Measurements from ENCODE around the gene PLEKHG3.

The PLEKHG3 gene

GRCh38 chr14:64707661-64708060, 3.4 kb downstream of the PLEKHG3 start:
- DNase-seq (ENCODE audit: low spot score): no peak

GRCh38 chr14:64708148-64709004, 4.2 kb downstream of the PLEKHG3 start:
- TF ChIP-seq CTCF (IDR thresholded peaks at IDR 0.05; ENCODE audit: extremely low read depth, missing control alignments): no peak
- DNase-seq (ENCODE audit: low spot score): no peak

More at GRCh38 chr14:64707661-64708060, 3.4 kb downstream of the PLEKHG3 start:
- TF ChIP-seq CTCF (IDR thresholded peaks at IDR 0.05; ENCODE audit: extremely low read depth, missing control alignments): no peak

GRCh38 chr14:64709126-64709525, 4.9 kb downstream of the PLEKHG3 start:
- no peak for TF ChIP-seq CTCF (IDR thresholded peaks at IDR 0.05; ENCODE audit: extremely low read depth, missing control alignments)
- no peak for DNase-seq (ENCODE audit: low spot score)

GRCh38 chr14:64711039-64711438, 6.8 kb downstream of the PLEKHG3 start:
- TF ChIP-seq CTCF (IDR thresholded peaks at IDR 0.05; ENCODE audit: extremely low read depth, missing control alignments): no peak
- DNase-seq (ENCODE audit: low spot score): no peak

GRCh38 chr14:64713677-64714076, 9.5 kb downstream of the PLEKHG3 start:
- DNase-seq (ENCODE audit: low spot score): no peak
- no peak for TF ChIP-seq CTCF (IDR thresholded peaks at IDR 0.05; ENCODE audit: extremely low read depth, missing control alignments)

GRCh38 chr14:64714432-64715025, 10.3 kb downstream of the PLEKHG3 start:
- no peak for DNase-seq (ENCODE audit: low spot score)
- TF ChIP-seq CTCF (IDR thresholded peaks at IDR 0.05; ENCODE audit: extremely low read depth, missing control alignments): no peak

GRCh38 chr14:64715146-64715627, 11.0 kb downstream of the PLEKHG3 start:
- no peak for TF ChIP-seq CTCF (IDR thresholded peaks at IDR 0.05; ENCODE audit: extremely low read depth, missing control alignments)

More at GRCh38 chr14:64715146-64715627, 11.0 kb downstream of the PLEKHG3 start:
- DNase-seq (ENCODE audit: low spot score): no peak
